SK-N-SH treated with all-trans-retinoic acid at 6 μM for 48 hours (cell line): ENCODE results near the gene GBF1.

Source experiments
- ATAC-seq: fragments of 200-7000 bp; cut with Tn5 transposase; 3 replicates; pipeline ENCODE4 v1.9.1; 2020; ENCODE audit warnings: mild to moderate bottlenecking, moderate library complexity
- ARNTL ChIP-seq: fragments of 450-650 bp; formaldehyde crosslinking; IDR thresholded peaks from 2 replicates; pipeline ENCODE4 v1.5.0; 2020; ENCODE audit warnings: low read depth, mild to moderate bottlenecking, moderate library complexity, borderline replicate concordance
- BACH2 ChIP-seq: fragments of 250-450 bp; sonication (Bioruptor Pico); IDR thresholded peaks from 2 replicates; pipeline ENCODE4 v1.9.0; 2021; ENCODE audit warnings: mild to moderate bottlenecking, borderline replicate concordance
- CSDC2 ChIP-seq: fragments of 250-450 bp; sonication (Bioruptor Pico); IDR thresholded peaks from 2 replicates; pipeline ENCODE4 v1.5.0; 2020; ENCODE audit warnings: mild to moderate bottlenecking, moderate library complexity
- ESRRG ChIP-seq: fragments of 250-450 bp; sonication (Bioruptor Pico); IDR thresholded peaks from 2 replicates; pipeline ENCODE4 v1.6.1; 2021; ENCODE audit warnings: mild to moderate bottlenecking
- GLIS3 ChIP-seq: fragments of 250-450 bp; sonication (Bioruptor Pico); IDR thresholded peaks from 2 replicates; pipeline ENCODE4 v1.5.0; 2020; ENCODE audit warnings: mild to moderate bottlenecking, moderate library complexity
- ISL1 ChIP-seq: fragments of 250-450 bp; sonication (Bioruptor Pico); IDR thresholded peaks from 2 replicates; pipeline ENCODE4 v2.1.2; 2022; ENCODE audit warnings: mild to moderate bottlenecking, moderate library complexity
- OSR1 ChIP-seq: fragments of 250-450 bp; sonication (Bioruptor Pico); IDR thresholded peaks from 2 replicates; pipeline ENCODE4 v1.8.0; 2022; ENCODE audit warnings: moderate library complexity, mild to moderate bottlenecking, inconsistent platforms
- PPARA ChIP-seq: fragments of 250-450 bp; sonication (Bioruptor Pico); IDR thresholded peaks from 2 replicates; pipeline ENCODE4 v1.5.0; 2020; ENCODE audit warnings: mild to moderate bottlenecking, borderline replicate concordance
- RARB ChIP-seq: fragments of 250-450 bp; sonication (Bioruptor Pico); IDR thresholded peaks from 2 replicates; pipeline ENCODE4 v1.8.0; 2021; ENCODE audit warnings: mild to moderate bottlenecking, moderate library complexity
- SNAI2 ChIP-seq: fragments of 250-450 bp; sonication (Bioruptor Pico); IDR thresholded peaks from 2 replicates; pipeline ENCODE4 v1.5.0; 2020; ENCODE audit warnings: mild to moderate bottlenecking, moderate library complexity
- TCF4 ChIP-seq: fragments of 250-450 bp; sonication (Bioruptor Pico); IDR thresholded peaks from 2 replicates; pipeline ENCODE4 v1.8.0; 2021; ENCODE audit warnings: mild to moderate bottlenecking, moderate library complexity, borderline replicate concordance
- TOX ChIP-seq: fragments of 250-450 bp; sonication (Bioruptor Pico); IDR thresholded peaks from 2 replicates; pipeline ENCODE4 v1.8.0; 2021; ENCODE audit warnings: mild to moderate bottlenecking, moderate library complexity, borderline replicate concordance
- ZC3H10 ChIP-seq: fragments of 250-450 bp; sonication (Bioruptor Pico); IDR thresholded peaks from 2 replicates; pipeline ENCODE4 v1.5.1; 2021; ENCODE audit warnings: mild to moderate bottlenecking, moderate library complexity
- ZFP3 ChIP-seq: fragments of 250-450 bp; sonication (Bioruptor Pico); IDR thresholded peaks from 2 replicates; pipeline ENCODE4 v1.5.0; 2020; ENCODE audit warnings: mild to moderate bottlenecking, moderate library complexity
- ZFP30 ChIP-seq: fragments of 450-650 bp; formaldehyde crosslinking; IDR thresholded peaks from 2 replicates; pipeline ENCODE4 v1.5.0; 2022; ENCODE audit warnings: mild to moderate bottlenecking, moderate library complexity
- ZNF70 ChIP-seq: fragments of 450-650 bp; formaldehyde crosslinking; IDR thresholded peaks from 2 replicates; pipeline ENCODE4 v1.5.0; 2020; ENCODE audit warnings: mild to moderate bottlenecking, moderate library complexity
- ZNF8 ChIP-seq: fragments of 450-650 bp; formaldehyde crosslinking; IDR thresholded peaks from 2 replicates; pipeline ENCODE4 v1.5.0; 2020; ENCODE audit warnings: mild to moderate bottlenecking, moderate library complexity
- TF ChIP-seq, protein P1 (sequence below): fragments of 250-450 bp; sonication (Bioruptor Pico); IDR thresholded peaks from 2 replicates; pipeline ENCODE4 v1.5.0; 2020; ENCODE audit warnings: mild to moderate bottlenecking, moderate library complexity
- TF ChIP-seq, protein P2 (sequence below): fragments of 250-450 bp; sonication (Bioruptor Pico); IDR thresholded peaks from 2 replicates; pipeline ENCODE4 v1.5.1; 2020; ENCODE audit warnings: low read depth, mild to moderate bottlenecking, moderate library complexity
- TF ChIP-seq, protein P3 (sequence below): fragments of 250-450 bp; sonication (Bioruptor Pico); IDR thresholded peaks from 2 replicates; pipeline ENCODE4 v1.5.1; 2021; ENCODE audit warnings: mild to moderate bottlenecking, moderate library complexity
- TF ChIP-seq, protein P4 (sequence below): fragments of 250-450 bp; sonication (Bioruptor Pico); IDR thresholded peaks from 2 replicates; pipeline ENCODE4 v1.8.0; 2020; ENCODE audit warnings: mild to moderate bottlenecking, moderate library complexity, borderline replicate concordance
- TF ChIP-seq, protein P5 (sequence below): fragments of 250-450 bp; sonication (Bioruptor Pico); IDR thresholded peaks from 2 replicates; pipeline ENCODE4 v1.8.0; 2021; ENCODE audit warnings: low read depth, mild to moderate bottlenecking, moderate library complexity, borderline replicate concordance

The GBF1 gene

DNA sequence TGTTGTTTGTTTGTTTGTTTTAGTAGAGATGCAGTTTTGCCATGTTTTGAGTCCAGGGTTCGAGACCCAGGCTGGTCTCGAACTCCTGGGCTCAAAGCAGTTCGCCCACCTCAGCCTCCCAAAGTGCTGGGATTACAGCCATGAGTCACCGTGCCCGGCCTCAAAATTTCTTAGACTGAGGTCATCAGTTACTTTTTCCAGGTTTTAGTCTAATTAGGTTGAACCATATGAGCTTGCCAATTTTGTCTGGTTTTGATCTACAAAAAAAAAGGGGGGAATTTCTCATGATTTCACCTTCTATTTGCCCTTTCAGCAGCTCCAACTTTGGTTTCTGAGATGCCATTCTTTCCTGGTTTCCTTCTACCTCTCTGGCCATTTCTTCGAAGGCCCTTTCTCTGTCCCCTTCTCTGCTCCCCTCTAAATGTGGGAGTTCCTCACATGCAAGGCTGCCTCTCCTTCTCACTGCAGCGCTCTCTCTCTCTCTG, 181.5 kb downstream of the GBF1 start:
- TF ChIP-seq CSDC2 = no peak
- TF ChIP-seq ISL1 (CRISPR knock-in tag) = no peak
- TF ChIP-seq, protein P1, sequence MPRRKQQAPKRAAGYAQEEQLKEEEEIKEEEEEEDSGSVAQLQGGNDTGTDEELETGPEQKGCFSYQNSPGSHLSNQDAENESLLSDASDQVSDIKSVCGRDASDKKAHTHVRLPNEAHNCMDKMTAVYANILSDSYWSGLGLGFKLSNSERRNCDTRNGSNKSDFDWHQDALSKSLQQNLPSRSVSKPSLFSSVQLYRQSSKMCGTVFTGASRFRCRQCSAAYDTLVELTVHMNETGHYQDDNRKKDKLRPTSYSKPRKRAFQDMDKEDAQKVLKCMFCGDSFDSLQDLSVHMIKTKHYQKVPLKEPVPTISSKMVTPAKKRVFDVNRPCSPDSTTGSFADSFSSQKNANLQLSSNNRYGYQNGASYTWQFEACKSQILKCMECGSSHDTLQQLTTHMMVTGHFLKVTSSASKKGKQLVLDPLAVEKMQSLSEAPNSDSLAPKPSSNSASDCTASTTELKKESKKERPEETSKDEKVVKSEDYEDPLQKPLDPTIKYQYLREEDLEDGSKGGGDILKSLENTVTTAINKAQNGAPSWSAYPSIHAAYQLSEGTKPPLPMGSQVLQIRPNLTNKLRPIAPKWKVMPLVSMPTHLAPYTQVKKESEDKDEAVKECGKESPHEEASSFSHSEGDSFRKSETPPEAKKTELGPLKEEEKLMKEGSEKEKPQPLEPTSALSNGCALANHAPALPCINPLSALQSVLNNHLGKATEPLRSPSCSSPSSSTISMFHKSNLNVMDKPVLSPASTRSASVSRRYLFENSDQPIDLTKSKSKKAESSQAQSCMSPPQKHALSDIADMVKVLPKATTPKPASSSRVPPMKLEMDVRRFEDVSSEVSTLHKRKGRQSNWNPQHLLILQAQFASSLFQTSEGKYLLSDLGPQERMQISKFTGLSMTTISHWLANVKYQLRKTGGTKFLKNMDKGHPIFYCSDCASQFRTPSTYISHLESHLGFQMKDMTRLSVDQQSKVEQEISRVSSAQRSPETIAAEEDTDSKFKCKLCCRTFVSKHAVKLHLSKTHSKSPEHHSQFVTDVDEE (CRISPR knock-in tag) = no peak
- TF ChIP-seq ZFP30 = no peak
- no peak for TF ChIP-seq SNAI2 (CRISPR knock-in tag)
- no peak for TF ChIP-seq TOX (CRISPR knock-in tag)
- TF ChIP-seq ARNTL (CRISPR knock-in tag) = no peak
- TF ChIP-seq RARB (CRISPR knock-in tag) = no peak
- no peak for TF ChIP-seq ZNF8 (CRISPR knock-in tag)
- no peak for TF ChIP-seq ZNF70 (CRISPR knock-in tag)
- TF ChIP-seq, protein P2, sequence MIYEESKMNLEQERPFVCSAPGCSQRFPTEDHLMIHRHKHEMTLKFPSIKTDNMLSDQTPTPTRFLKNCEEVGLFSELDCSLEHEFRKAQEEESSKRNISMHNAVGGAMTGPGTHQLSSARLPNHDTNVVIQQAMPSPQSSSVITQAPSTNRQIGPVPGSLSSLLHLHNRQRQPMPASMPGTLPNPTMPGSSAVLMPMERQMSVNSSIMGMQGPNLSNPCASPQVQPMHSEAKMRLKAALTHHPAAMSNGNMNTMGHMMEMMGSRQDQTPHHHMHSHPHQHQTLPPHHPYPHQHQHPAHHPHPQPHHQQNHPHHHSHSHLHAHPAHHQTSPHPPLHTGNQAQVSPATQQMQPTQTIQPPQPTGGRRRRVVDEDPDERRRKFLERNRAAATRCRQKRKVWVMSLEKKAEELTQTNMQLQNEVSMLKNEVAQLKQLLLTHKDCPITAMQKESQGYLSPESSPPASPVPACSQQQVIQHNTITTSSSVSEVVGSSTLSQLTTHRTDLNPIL (CRISPR knock-in tag) = no peak
- no peak for TF ChIP-seq ZC3H10 (CRISPR knock-in tag)
- TF ChIP-seq ZFP3 = no peak
- no peak for TF ChIP-seq BACH2 (CRISPR knock-in tag)
- no peak for TF ChIP-seq ESRRG (CRISPR knock-in tag)
- TF ChIP-seq, protein P3, sequence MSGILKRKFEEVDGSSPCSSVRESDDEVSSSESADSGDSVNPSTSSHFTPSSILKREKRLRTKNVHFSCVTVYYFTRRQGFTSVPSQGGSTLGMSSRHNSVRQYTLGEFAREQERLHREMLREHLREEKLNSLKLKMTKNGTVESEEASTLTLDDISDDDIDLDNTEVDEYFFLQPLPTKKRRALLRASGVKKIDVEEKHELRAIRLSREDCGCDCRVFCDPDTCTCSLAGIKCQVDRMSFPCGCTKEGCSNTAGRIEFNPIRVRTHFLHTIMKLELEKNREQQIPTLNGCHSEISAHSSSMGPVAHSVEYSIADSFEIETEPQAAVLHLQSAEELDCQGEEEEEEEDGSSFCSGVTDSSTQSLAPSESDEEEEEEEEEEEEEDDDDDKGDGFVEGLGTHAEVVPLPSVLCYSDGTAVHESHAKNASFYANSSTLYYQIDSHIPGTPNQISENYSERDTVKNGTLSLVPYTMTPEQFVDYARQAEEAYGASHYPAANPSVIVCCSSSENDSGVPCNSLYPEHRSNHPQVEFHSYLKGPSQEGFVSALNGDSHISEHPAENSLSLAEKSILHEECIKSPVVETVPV = no peak
- no peak for TF ChIP-seq GLIS3
- TF ChIP-seq OSR1 (CRISPR knock-in tag) = no peak
- TF ChIP-seq TCF4 (CRISPR knock-in tag) = no peak
- no peak for TF ChIP-seq PPARA (CRISPR knock-in tag)
- ATAC-seq = no peak

DNA sequence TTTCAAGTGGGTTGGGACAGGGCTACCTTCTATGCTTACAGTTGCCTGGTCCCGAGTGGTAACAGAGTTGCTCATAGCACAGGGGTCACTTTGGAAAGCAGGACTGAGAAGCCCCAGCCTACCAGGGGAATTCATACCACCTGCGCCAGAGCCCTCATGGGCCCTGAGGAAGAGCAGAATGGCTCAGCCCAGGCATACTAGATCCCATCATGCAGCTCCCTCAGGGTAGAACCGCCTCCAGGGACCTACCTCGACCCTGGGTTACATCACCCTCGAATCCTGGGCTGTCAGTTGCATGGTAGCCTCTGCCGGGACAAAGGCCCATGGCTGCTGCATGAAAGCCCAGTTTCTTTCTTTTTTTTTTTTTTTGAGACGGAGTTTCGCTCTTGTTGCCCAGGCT, 184.1 kb downstream of the GBF1 start:
- no peak for TF ChIP-seq ZC3H10 (CRISPR knock-in tag)
- TF ChIP-seq, protein P4, sequence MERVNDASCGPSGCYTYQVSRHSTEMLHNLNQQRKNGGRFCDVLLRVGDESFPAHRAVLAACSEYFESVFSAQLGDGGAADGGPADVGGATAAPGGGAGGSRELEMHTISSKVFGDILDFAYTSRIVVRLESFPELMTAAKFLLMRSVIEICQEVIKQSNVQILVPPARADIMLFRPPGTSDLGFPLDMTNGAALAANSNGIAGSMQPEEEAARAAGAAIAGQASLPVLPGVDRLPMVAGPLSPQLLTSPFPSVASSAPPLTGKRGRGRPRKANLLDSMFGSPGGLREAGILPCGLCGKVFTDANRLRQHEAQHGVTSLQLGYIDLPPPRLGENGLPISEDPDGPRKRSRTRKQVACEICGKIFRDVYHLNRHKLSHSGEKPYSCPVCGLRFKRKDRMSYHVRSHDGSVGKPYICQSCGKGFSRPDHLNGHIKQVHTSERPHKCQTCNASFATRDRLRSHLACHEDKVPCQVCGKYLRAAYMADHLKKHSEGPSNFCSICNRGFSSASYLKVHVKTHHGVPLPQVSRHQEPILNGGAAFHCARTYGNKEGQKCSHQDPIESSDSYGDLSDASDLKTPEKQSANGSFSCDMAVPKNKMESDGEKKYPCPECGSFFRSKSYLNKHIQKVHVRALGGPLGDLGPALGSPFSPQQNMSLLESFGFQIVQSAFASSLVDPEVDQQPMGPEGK (CRISPR knock-in tag) = no peak
- no peak for TF ChIP-seq OSR1 (CRISPR knock-in tag)
- TF ChIP-seq BACH2 (CRISPR knock-in tag) = no peak
- TF ChIP-seq, protein P2 (CRISPR knock-in tag) = no peak
- TF ChIP-seq RARB (CRISPR knock-in tag) = no peak
- TF ChIP-seq SNAI2 (CRISPR knock-in tag) = no peak
- TF ChIP-seq, protein P3 = no peak
- no peak for TF ChIP-seq ISL1 (CRISPR knock-in tag)
- TF ChIP-seq CSDC2 = no peak
- no peak for TF ChIP-seq GLIS3
- TF ChIP-seq PPARA (CRISPR knock-in tag) = no peak
- TF ChIP-seq ZFP3 = no peak
- TF ChIP-seq ESRRG (CRISPR knock-in tag) = no peak
- TF ChIP-seq, protein P5, sequence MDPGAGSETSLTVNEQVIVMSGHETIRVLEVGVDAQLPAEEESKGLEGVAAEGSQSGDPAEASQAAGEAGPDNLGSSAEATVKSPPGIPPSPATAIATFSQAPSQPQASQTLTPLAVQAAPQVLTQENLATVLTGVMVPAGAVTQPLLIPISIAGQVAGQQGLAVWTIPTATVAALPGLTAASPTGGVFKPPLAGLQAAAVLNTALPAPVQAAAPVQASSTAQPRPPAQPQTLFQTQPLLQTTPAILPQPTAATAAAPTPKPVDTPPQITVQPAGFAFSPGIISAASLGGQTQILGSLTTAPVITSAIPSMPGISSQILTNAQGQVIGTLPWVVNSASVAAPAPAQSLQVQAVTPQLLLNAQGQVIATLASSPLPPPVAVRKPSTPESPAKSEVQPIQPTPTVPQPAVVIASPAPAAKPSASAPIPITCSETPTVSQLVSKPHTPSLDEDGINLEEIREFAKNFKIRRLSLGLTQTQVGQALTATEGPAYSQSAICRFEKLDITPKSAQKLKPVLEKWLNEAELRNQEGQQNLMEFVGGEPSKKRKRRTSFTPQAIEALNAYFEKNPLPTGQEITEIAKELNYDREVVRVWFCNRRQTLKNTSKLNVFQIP = no peak
- TF ChIP-seq ZFP30 = no peak
- no peak for TF ChIP-seq TCF4 (CRISPR knock-in tag)
- TF ChIP-seq, all 23 proteins: peak for 0
- no peak for ATAC-seq
